H9 (cell line): ENCODE measurements around the gene MST1R. TPM values are rescaled to one million over a fixed set of nuclear protein-coding genes. Genes with fewer than 3 reads are reported as not detected.
"Not testable (repeated sequence)": the region's sequence is repeated elsewhere in the genome, so short reads cannot be mapped to it uniquely, and the experiment has no call there.

Experiments
- DNase-seq: peaks from one replicate; pipeline ENCODE4 v3.0.0-alpha.2; 2017
- H2AFZ ChIP-seq: one replicate; pipeline ENCODE4 v1.6.1; 2013; ENCODE audit warnings: mild to moderate bottlenecking, low read length, control low read depth, moderate library complexity
- H2AK5ac ChIP-seq: 2 replicates; pipeline ENCODE4 v1.6.1; 2013; ENCODE audit warnings: low read length, control low read depth, mixed read lengths; ENCODE audit not compliant: insufficient read length
- H2BK120ac ChIP-seq: one replicate; pipeline ENCODE4 v1.6.1; 2013; ENCODE audit warnings: low read depth, mild to moderate bottlenecking, low read length, control low read depth, inconsistent platforms; ENCODE audit not compliant: poor library complexity, severe bottlenecking
- H2BK12ac ChIP-seq: 2 replicates; pipeline ENCODE4 v1.6.1; 2013; ENCODE audit warnings: low read length, control low read depth, mixed read lengths, low read depth; ENCODE audit not compliant: insufficient read length
- H2BK15ac ChIP-seq: 2 replicates; pipeline ENCODE4 v1.6.1; 2013; ENCODE audit warnings: low read depth, low read length, control low read depth
- H2BK20ac ChIP-seq: one replicate; pipeline ENCODE4 v1.6.1; 2013; ENCODE audit warnings: low read depth, mild to moderate bottlenecking, low read length, control low read depth, inconsistent platforms; ENCODE audit not compliant: poor library complexity, severe bottlenecking
- H2BK5ac ChIP-seq: 2 replicates; pipeline ENCODE4 v1.6.1; 2013; ENCODE audit warnings: low read length, control low read depth, mixed read lengths; ENCODE audit not compliant: insufficient read length
- H3K14ac ChIP-seq: 2 replicates; pipeline ENCODE4 v1.6.1; 2013; ENCODE audit warnings: low read length, control low read depth; ENCODE audit not compliant: insufficient read depth
- H3K18ac ChIP-seq: 2 replicates; pipeline ENCODE4 v1.6.1; 2013; ENCODE audit warnings: low read depth, mild to moderate bottlenecking, mixed read lengths, low read length, control low read depth; ENCODE audit not compliant: insufficient read length
- H3K23ac ChIP-seq: 2 replicates; pipeline ENCODE4 v1.6.1; 2013; ENCODE audit warnings: low read length, control low read depth, mixed read lengths, low read depth; ENCODE audit not compliant: insufficient read length
- H3K23me2 ChIP-seq: 2 replicates; pipeline ENCODE4 v1.6.1; 2013; ENCODE audit warnings: low read depth, mild to moderate bottlenecking, mixed read lengths, low read length, control low read depth; ENCODE audit not compliant: insufficient read length, poor library complexity, severe bottlenecking
- H3K27ac ChIP-seq: 2 replicates; pipeline ENCODE4 v1.5.1; 2013; ENCODE audit warnings: low read length, control low read depth, mixed read lengths, low read depth; ENCODE audit not compliant: insufficient read length
- H3K27me3 ChIP-seq: 2 replicates; pipeline ENCODE4 v1.6.1; 2013; ENCODE audit warnings: low read length, control low read depth, inconsistent platforms; ENCODE audit not compliant: insufficient read depth
- H3K4ac ChIP-seq: 2 replicates; pipeline ENCODE4 v1.6.1; 2013; ENCODE audit warnings: low read depth, mild to moderate bottlenecking, control low read depth, inconsistent platforms, low read length, moderate library complexity
- H3K4me1 ChIP-seq: 2 replicates; pipeline ENCODE4 v1.6.1; 2013; ENCODE audit warnings: low read length, control low read depth, inconsistent platforms; ENCODE audit not compliant: insufficient read depth
- H3K4me2 ChIP-seq: 2 replicates; pipeline ENCODE4 v1.6.1; 2013; ENCODE audit warnings: low read length, control low read depth, mixed read lengths; ENCODE audit not compliant: insufficient read length, insufficient read depth
- H3K56ac ChIP-seq: 2 replicates; pipeline ENCODE4 v1.6.1; 2013; ENCODE audit warnings: low read depth, mild to moderate bottlenecking, mixed read lengths, low read length, control low read depth; ENCODE audit not compliant: insufficient read length
- H3K79me1 ChIP-seq: 2 replicates; pipeline ENCODE4 v1.6.1; 2013; ENCODE audit warnings: low read depth, mild to moderate bottlenecking, moderate library complexity, low read length, control low read depth, inconsistent platforms; ENCODE audit not compliant: insufficient read depth, poor library complexity, severe bottlenecking
- H3K79me2 ChIP-seq: 2 replicates; pipeline ENCODE4 v1.6.1; 2013; ENCODE audit warnings: low read length, control low read depth, inconsistent platforms; ENCODE audit not compliant: insufficient read depth
- H3K9ac ChIP-seq: 2 replicates; pipeline ENCODE4 v1.6.1; 2013; ENCODE audit warnings: low read length, control low read depth, mixed read lengths; ENCODE audit not compliant: insufficient read length; ENCODE audit errors: extremely low read depth
- H3K9me3 ChIP-seq: one replicate; pipeline ENCODE4 v1.6.1; 2013; ENCODE audit warnings: low read depth, low read length, inconsistent platforms; ENCODE audit not compliant: control insufficient read depth
- H3T11ph ChIP-seq: one replicate; pipeline ENCODE4 v1.6.1; 2013; ENCODE audit warnings: mild to moderate bottlenecking, low read length, control low read depth, inconsistent platforms
- H4K20me1 ChIP-seq: one replicate; pipeline ENCODE4 v1.6.1; 2013; ENCODE audit not compliant: control insufficient read depth, insufficient read length, insufficient read depth
- H4K5ac ChIP-seq: 2 replicates; pipeline ENCODE4 v1.6.1; 2013; ENCODE audit warnings: low read depth, mild to moderate bottlenecking, mixed read lengths, low read length, control low read depth; ENCODE audit not compliant: insufficient read length
- H4K8ac ChIP-seq: replicated peaks from 2 replicates; pipeline ENCODE4 v1.6.1; 2013; ENCODE audit warnings: low read length, control low read depth, mixed read lengths, low read depth; ENCODE audit not compliant: insufficient read length
- H4K91ac ChIP-seq: 2 replicates; pipeline ENCODE4 v1.6.1; 2013; ENCODE audit warnings: low read depth, mild to moderate bottlenecking, moderate library complexity, mixed read lengths, low read length, control low read depth; ENCODE audit not compliant: insufficient read length
- H3K27ac Mint-ChIP-seq, 3 experiments: 2 replicates in 2 of 3; 3 replicates in 1 of 3; pipeline ENCODE4 v1.8.0; 2020 to 2021; ENCODE audit warnings: mixed read lengths in 3 of 3, mild to moderate bottlenecking in 1 of 3, moderate library complexity in 1 of 3
- H3K27me3 Mint-ChIP-seq: 2 replicates; pipeline ENCODE4 v1.8.0; 2021; ENCODE audit warnings: low read depth, mild to moderate bottlenecking, moderate library complexity, mixed read lengths
- H3K36me3 Mint-ChIP-seq, 3 experiments: 2 replicates in 2 of 3; 3 replicates in 1 of 3; pipeline ENCODE4 v1.8.0; 2020 to 2021; ENCODE audit warnings: low read depth in 3 of 3, mixed read lengths in 3 of 3; ENCODE audit not compliant: insufficient read depth in 1 of 3
- H3K4me1 Mint-ChIP-seq, 2 experiments: 2 replicates each; pipeline ENCODE4 v1.8.0; 2020; ENCODE audit warnings: mixed read lengths in 2 of 2
- H3K4me3 Mint-ChIP-seq, 2 experiments: 2 replicates in 1 of 2; 3 replicates in 1 of 2; pipeline ENCODE4 v1.8.0; 2020 to 2021; ENCODE audit warnings: mild to moderate bottlenecking in 2 of 2, mixed read lengths in 2 of 2, moderate library complexity in 1 of 2
- H3K9me3 Mint-ChIP-seq, 2 experiments: 2 replicates in 1 of 2; 3 replicates in 1 of 2; pipeline ENCODE4 v1.8.0; 2020; ENCODE audit warnings: mild to moderate bottlenecking in 2 of 2, mixed read lengths in 2 of 2, moderate library complexity in 1 of 2
- WGBS: extraction: QIAGEN DNeasy Blood & Tissue Kit; methylation state at CpG from one replicate; pipeline ENCODE4 v1.1.7; 2013; ENCODE audit warnings: missing lambda C conversion rate, low lambda C conversion rate, mixed read lengths; ENCODE audit not compliant: insufficient read length; ENCODE audit errors: extremely low coverage; 5-methylcytosine and 5-hydroxymethylcytosine counted together
- total RNA-seq: library from RNA; stranded (reverse); gene quantifications from 2 replicates; pipeline ENCODE4 v1.2.1, GENCODE V29; 2021
- TF ChIP-seq, protein P1 (sequence below): fragments of 200-600 bp; sonication (generic); conservative IDR thresholded peaks from 3 replicates; pipeline ENCODE4 v1.8.0; 2021; ENCODE audit warnings: antibody characterized with exemption, mild to moderate bottlenecking

MST1R gene
- total RNA-seq, 1 experiment from 2014 or later, result 4.9 TPM

DNA sequence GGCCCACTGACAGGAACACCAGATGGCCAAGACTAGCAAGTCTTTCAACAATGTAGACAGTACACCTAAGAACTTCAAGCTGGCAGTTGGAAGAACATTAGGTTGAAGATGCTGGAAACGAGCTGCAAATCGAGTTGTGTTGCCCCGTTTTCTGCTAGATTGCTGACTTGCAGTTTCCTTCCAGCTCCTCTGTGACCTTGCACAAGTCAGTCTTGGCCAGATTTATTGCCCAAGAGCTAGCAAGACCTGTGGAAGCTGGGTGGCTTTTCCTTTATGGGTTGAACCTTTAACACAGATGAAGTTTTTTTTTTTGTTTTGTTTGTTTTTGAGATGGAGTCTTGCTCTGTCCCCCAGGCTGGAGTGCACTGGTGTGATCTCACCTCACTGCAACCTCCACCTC lies 33.4 kb upstream of the MST1R start:
- no peak overlapping the region for H3K27ac ChIP-seq
- H3K4me2 ChIP-seq, result no peak overlapping the region
- no peaks in the 10 kb centered on the region for H3K27me3 ChIP-seq
- no peaks in the 10 kb centered on the region for H3K9me3 Mint-ChIP-seq
- no peak overlapping the region for H2BK120ac ChIP-seq
- H3K4me1 ChIP-seq, result no peaks in the 10 kb centered on the region
- H3K9me3 ChIP-seq, result no peaks in the 10 kb centered on the region
- H3K36me3 Mint-ChIP-seq, result peaks cover 0 to 3% (median 2%) of the 10 kb centered on the region in 3 experiments; a peak in 3 of 7 replicates
- H3K56ac ChIP-seq, result no peak overlapping the region
- H2BK15ac ChIP-seq, result no peak overlapping the region
- DNase-seq, result no peak
- no CpG with 5 or more reads among the region's 3 CpGs for WGBS
- H3K27ac Mint-ChIP-seq, result no peak overlapping the region
- TF ChIP-seq, protein P1, sequence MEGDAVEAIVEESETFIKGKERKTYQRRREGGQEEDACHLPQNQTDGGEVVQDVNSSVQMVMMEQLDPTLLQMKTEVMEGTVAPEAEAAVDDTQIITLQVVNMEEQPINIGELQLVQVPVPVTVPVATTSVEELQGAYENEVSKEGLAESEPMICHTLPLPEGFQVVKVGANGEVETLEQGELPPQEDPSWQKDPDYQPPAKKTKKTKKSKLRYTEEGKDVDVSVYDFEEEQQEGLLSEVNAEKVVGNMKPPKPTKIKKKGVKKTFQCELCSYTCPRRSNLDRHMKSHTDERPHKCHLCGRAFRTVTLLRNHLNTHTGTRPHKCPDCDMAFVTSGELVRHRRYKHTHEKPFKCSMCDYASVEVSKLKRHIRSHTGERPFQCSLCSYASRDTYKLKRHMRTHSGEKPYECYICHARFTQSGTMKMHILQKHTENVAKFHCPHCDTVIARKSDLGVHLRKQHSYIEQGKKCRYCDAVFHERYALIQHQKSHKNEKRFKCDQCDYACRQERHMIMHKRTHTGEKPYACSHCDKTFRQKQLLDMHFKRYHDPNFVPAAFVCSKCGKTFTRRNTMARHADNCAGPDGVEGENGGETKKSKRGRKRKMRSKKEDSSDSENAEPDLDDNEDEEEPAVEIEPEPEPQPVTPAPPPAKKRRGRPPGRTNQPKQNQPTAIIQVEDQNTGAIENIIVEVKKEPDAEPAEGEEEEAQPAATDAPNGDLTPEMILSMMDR, result no peak
- no peak overlapping the region for H2BK12ac ChIP-seq
- no peak overlapping the region for H3T11ph ChIP-seq
- H3K9ac ChIP-seq, result no peak overlapping the region
- peaks cover 4 to 9% of the 10 kb centered on the region in 2 experiments for H3K4me1 Mint-ChIP-seq
- H3K23ac ChIP-seq, result no peak overlapping the region
- H3K27me3 Mint-ChIP-seq, result no peaks in the 10 kb centered on the region
- no peak overlapping the region for H2BK20ac ChIP-seq
- no peak overlapping the region for H3K14ac ChIP-seq
- H2BK5ac ChIP-seq, result no peak overlapping the region
- H3K79me2 ChIP-seq, result peaks cover 9% of the 10 kb centered on the region; the same call in 1 of the 2 replicates
- no peak overlapping the region for H3K4me3 Mint-ChIP-seq
- no peaks in the 10 kb centered on the region for H4K20me1 ChIP-seq
- no peak overlapping the region for H4K8ac ChIP-seq
- no peak overlapping the region for H4K5ac ChIP-seq
- no peak overlapping the region for H4K91ac ChIP-seq
- H3K23me2 ChIP-seq, result peaks cover 3% of the 10 kb centered on the region
- no peak overlapping the region for H3K4ac ChIP-seq
- no peak overlapping the region for H3K18ac ChIP-seq
- H3K79me1 ChIP-seq, result no peaks in the 10 kb centered on the region
- no peak overlapping the region for H2AFZ ChIP-seq
- no peak overlapping the region for H2AK5ac ChIP-seq

DNA sequence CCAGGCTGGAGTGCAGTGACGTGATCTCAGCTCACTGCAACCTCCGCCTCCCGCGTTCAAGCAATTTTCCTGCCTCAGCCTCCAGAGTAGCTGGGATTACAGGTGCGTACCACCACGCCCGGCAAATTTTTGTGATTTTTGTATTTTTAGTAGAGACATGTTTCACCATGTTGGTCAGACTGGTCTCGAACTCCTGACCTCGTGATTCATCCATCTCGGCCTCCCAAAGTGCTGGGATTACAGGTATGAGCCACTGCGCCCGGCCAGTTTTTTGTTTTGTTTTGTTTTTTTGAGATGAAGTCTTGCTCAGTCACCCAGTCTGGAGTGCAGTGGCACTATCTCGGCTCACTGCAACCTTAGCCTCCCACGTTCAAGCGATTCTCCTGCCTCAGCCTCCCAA lies 28.6 kb upstream of the MST1R start:
- H4K20me1 ChIP-seq, DNase-seq, H2AK5ac ChIP-seq, H3T11ph ChIP-seq, H2BK20ac ChIP-seq, H2BK5ac ChIP-seq, H3K18ac ChIP-seq, H2BK120ac ChIP-seq, H3K14ac ChIP-seq, H3K36me3 Mint-ChIP-seq, H3K79me2 ChIP-seq, H3K56ac ChIP-seq, H3K9me3 ChIP-seq, H3K79me1 ChIP-seq, H3K23ac ChIP-seq, H2BK15ac ChIP-seq, H3K23me2 ChIP-seq, H3K4me3 Mint-ChIP-seq, H4K91ac ChIP-seq, H3K27me3 ChIP-seq, H4K5ac ChIP-seq, H2BK12ac ChIP-seq, H3K4me2 ChIP-seq, H4K8ac ChIP-seq, H3K9ac ChIP-seq, H3K27me3 Mint-ChIP-seq, H3K27ac ChIP-seq, H3K27ac Mint-ChIP-seq, H3K4ac ChIP-seq, H2AFZ ChIP-seq, H3K9me3 Mint-ChIP-seq, H3K4me1 ChIP-seq: not testable (repeated sequence)
- peaks cover 19 to 20% of the 10 kb centered on the region in 2 experiments for H3K4me1 Mint-ChIP-seq
- no CpG with 5 or more reads among the region's 15 CpGs for WGBS
